HG03139 (cell line): ENCODE results near the gene OBSCN.
"Not testable (repeated sequence)": the region's sequence is repeated elsewhere in the genome, so short reads cannot be mapped to it uniquely, and the experiment has no call there.

Experiments used
- ATAC-seq: cut with Tn5 transposase; IDR thresholded peaks from one replicate; pipeline ENCODE4 v1.9.1; 2021; ENCODE audit not compliant: unreplicated experiment

Gene OBSCN

DNA sequence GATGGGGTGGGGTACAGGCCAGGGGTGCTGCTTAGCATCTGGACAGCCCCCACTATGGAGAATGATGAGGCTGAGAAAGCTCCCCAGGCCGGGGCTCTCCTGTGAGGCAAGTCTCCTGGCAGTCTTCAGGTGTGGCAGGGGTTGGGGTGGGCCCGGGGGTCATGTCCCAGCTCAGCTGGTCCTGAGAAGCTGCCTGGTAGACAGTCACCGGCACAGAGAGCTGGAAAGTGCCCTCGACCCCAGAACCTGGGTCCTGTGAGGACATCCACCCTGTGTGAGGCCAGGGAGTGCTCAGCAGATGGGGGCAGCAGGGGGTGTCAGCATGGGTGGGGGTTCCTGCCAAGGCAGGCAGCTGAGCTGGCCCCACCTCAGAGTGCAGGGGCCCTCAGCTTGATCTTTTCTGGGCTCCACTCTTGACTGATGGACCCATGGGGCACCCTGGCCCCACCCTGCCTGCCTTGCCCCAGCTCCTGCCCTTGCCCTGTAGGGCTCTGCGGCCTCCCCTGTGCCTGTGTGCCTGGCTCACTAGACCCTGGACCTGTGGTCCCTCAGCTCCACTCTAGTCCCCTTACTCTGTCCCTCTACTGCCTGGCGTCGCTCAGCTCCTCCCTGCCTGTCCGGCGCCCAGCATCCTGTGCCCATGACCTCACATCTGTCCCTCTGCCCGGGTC, 36.5 kb upstream of the OBSCN start:
- no peak for ATAC-seq

DNA sequence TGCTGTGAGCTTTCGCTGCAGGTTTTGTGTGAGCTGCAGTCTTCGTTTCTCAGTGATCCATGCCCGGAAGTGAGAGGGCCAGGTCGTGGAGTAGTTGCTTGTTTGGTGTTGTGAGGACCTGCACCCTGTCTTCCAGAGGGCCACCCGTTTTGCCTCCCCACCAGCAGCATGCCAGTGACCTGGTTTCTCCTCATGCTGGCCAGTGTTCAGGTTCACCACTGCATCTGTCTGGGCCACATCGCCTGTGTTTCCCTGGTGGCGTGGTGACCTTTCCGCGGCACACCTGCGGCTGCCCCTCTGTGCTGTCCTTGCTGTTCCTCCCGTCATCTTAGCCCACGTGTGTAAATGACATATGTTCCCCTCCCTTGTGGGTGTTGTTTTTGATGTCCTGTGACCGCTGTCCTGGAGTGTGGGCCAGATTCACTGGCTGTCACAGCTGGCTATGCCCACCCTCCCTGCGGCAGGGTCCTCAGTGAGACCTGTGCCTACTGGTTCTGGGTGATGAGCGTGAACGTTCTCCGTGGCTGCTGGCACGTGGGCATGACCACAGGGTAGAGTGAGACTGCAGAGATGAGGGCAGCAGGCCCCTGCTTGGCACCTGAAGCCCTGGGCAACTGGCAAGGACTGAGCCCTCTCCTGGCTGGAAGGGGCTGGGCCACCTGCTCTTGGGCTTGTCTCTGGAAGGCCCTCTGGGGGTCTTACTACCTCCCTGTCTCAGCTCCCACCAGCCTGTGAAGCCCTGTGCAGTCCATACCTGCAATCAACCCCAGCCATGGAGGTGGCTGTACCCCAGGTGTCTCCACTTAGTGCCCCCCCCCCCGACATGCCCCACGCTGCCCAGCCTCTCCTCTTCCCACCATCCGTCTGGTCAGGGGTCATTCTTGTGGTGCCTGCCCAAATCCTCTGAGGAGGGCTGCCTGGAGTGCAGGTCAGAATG, 35.0 kb upstream of the OBSCN start:
- ATAC-seq: no peak

DNA sequence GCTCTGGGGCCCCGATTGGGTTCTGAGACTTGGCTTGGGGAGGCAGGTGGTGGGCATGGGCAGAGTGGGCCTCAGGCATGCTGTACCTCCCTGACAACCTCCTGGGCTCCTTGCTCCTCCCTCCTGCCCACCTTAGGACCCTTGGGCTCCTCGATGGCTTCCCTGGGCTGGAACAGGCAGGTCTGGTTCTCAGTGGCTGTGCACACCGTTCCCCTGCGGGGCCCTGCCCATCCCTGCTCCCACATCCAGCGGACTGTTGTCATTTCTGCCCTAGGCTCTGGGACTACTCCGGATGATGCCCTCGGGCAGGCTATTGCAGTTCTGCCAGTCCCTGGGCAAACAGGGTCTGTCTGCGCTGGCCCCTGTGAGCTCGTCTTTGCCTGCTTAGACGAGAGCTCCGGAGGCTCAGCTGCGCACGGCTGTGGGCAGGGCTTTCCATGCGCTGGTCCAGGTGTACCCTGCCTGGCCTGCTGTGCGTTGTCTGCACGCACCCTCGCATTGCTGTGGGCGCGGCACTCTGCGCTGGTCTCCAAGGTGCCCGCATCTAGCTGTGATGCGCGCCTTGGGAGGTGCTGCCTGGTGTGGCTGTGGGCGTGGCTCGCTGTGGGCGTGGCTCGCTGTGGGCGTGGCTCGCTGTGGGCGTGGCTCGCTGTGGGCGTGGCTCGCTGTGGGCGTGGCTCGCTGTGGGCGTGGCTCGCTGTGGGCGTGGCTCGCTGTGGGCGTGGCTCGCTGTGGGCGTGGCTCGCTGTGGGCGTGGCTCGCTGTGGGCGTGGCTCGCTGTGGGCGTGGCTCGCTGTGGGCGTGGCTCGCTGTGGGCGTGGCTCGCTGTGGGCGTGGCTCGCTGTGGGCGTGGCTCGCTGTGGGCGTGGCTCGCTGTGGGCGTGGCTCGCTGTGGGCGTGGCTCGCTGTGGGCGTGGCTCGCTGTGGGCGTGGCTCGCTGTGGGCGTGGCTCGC, 34.0 kb upstream of the OBSCN start:
- not testable (repeated sequence) for ATAC-seq

DNA sequence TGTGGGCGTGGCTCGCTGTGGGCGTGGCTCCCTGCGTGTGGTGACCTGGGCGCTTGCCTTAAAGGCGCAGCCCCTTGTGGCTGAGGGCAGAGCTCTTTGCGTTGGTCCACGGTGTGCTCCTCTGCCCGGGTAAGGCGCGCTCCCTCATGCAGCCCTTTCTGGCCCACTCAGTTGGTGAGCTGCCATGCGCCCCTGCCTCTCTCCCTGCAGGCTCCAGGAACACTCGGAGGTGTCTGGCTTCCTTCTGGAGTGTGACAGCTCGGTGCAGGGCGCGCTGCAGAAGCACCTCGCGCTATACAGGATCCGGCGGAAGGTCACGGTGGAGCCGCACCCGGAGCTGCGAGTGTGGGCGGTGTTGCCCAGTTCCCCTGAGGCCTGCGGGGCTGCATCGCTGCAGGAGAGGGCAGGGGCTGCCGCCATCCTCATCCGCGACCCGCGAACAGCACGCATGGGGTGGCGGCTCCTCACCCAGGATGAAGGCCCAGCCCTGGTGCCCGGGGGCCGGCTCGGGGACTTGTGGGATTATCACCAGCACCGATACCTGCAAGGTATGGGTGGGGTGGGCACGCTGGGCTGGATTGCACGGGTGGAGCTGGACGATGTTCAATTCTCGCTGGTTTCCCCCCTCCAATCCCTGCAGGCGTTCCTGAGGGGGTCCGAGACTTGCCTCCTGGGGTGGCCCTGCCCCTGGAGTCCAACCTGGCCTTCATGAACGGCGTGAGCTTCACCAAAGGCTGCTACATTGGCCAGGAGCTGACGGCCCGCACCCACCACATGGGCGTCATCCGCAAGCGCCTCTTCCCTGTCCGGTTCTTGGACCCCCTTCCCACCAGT, 33.1 kb upstream of the OBSCN start:
- no peak for ATAC-seq

DNA sequence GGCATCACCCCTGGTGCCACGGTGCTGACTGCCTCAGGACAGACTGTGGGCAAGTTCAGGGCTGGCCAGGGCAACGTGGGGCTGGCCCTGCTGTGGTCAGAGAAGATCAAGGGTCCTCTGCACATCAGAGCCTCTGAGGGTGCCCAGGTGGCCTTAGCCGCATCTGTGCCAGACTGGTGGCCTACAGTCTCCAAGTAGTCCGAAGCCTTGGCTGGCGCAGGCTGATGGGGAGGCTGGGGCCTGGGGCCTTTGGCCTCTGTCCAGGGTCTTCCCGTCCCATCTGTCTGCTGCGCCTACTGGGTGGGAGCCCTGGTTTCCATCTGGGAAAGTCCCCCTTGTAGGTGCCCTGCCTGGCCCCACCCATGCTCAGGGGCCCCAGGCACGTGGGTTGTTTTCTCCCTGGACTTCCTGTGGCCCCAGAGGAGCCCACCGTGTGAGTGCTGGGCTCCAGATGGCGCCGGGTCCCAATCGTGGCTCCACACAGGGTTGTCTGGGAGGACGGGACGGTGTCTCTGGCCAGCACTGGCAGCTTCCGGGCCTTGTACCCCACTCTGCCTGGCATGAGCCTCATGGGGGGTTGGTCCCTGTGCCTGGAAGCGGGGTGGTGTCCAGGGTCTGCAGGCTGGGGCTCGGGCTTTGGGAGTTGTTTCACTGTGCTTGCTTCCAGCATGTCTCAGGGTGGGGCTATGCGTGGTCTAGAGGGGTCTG, 32.4 kb upstream of the OBSCN start:
- no peak for ATAC-seq

DNA sequence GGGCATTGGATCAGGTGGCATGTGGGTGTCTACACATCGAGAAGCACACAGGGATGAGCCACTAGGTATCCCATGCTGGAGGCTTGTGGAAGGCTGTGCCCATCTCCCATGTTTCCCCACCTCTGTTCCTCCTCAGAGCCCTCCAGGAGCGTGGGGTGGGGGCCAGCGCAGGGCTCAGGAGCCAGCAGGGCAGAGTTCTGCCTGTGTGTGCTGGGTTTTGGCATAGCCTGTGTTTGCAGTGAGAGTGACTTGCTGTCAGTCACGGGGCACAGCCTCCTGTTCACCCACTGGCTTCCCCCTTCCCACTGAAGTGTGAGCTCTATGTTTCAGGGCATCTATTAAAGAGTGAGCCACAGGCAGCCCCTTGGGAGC, 31.8 kb upstream of the OBSCN start:
- no peak for ATAC-seq

DNA sequence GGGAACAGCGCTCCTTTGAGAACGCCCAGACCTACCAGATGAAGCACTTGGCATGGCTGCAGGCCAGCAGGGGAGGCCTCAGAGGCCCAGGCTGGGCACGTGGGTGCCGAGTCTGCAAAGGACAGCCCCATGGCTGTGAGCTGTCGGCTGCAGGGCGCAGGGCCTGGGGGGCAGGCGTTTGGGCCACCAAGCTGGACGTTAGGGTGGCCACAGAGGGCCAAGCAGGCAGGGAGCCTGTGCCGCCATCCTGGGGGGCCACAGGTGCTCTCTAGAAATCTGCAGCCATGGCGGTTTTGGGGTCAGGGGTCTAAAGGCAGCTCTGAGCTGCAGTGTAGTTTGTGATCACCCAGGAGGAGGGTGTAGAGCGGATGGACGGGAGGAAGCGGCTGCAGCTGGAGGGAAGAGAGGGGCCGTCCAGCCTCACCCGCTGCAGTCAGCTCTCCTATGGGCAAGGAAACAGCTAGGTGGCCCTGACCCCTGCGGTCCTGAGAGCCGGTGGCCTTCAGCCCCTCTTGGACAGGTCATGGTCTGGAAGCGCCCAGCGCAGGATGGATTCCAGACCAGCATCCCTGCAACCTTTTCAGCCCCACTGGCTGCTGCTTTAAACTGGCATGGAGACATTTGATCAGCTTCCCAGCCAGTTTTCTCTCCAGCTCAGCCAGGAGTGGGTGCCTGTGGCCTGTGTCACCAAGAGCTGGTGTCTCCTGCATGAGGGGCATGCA, 31.2 kb upstream of the OBSCN start:
- ATAC-seq: no peak

DNA sequence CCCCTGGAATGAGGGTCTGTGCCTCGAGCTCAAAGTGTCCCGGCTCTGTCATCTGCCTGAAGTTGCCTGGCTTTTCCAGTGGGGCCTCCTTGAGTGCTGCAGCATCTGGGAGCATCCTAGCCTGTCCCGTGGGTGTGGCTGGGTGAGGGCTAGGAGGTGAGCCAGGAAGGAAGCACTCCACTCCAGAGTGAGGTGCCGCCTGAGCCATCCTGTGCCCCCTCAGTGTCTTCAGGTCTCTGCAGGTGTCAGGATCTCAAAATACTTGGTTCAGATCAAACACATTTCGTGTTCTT, 30.7 kb upstream of the OBSCN start:
- no peak for ATAC-seq

DNA sequence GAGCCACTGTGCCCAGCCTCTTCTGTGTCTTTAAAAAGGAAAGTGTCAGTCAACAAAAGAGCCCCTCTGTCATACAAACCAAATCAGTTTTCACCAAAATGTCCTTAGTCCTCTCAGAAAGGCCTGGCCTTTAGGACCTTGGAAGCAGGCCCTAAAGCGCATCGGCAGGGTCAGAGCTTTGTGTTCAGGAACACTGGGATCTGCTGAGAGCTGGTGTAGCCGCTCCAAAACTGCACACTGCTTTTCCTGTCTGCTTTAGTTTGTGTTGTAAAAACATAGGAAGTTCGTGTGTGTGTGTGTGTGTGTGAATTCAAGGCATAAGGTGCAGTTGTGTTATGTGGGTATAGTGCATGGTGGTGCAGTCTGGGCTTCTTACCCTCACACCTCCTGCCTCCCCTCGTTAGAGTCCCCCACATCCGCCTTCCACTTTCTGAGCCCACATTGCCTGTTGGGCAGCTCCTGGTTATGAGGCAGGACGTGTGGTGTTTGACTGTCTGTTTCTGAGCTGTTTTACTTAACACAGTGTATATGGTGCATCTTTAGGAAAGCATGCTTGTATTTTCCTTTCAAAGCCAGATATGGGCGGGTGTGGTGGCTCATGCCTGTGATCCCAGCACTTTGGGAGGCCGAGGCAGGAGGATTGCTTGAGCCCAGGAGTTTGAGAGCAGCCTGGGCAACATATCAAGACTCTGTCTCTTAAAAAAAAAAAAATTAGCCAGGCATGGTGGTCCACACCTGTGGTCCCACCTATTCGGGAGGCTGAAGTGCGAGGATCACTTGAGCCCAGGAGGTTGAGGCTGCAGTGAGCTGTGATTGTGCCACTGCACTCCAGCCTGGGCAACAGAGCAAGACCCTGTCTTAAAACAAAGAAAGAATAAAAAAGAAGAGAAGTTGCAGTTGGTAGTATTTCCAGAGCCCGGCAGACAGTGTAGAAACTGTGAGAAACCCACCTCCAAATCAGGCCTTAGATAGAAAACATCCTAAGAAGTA, 29.8 kb upstream of the OBSCN start:
- ATAC-seq: no peak

DNA sequence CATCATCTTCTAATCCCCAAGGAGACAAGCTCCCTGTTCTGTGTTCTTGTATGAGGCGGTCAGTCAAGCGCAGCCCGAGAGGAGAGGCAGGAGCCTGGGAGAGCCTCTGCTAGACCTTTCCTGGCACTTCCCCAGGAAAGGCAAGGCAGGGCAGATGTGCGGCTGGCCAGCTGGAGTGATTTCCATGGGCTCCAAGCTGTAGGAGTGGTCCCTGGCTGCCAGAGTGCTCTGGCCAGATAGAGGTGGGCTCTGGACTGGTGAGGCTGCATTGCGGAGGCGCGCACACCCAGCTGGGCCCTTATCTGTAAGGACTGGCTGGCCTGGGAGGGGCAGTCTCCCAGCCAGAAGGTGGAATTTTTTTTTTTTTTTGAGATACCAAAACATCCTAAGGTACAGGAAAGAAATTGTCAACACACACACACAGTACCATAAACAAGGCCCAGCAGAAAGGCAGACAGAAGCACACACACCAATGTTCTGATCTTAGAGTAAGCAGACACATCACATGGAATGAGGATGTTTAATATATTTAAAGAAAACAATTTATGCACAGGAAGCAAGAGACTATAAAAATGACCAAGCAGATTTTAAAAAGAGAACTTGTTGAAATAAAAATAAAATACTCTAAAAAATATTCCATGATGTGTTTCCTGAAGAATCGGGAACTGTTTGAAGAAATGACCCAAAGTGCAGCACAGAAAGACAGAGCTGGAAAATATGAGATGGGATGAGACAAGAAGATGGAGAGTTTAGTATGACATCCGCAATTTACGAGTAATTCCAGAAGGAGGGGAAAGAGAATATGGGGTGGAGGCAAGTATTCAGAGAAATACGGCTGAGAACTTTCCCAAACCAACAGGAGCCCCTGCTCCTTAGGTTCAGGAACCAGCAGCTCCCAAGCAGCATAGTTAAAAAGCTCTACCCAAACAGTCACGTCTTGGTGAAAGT, 28.8 kb upstream of the OBSCN start:
- no peak for ATAC-seq

DNA sequence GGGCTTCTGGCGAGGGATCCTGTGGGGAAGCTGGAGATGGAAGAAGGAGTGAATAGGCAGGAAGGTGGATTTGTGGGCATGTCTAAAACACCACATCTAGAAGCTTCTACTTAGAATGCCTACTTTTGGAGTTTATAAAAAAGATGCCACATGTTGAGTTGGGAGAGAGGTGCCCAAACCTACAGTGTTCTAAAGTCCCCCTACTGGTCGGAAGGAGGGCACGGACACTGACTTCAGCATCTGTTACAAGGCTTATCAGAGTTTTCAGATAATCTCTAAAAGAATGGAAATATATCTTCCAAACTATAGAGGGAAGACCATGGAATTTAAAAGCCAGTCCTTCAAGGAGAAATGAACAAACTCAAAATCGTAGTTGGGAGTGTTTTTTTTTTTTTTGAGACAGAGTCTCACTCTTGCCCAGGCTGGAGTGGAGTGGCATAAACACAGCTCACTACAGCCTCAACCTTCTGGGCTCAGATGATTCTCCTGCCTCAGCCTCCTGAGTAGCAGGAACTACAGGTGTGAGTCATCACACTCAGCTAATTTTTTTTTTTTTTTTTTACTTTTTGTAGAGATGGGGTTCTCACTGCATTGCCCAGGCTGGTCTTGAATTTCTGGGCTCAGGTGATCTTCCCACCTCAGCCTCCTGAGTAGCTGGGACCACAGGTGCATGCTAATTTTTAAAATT, 27.4 kb upstream of the OBSCN start:
- no peak for ATAC-seq

DNA sequence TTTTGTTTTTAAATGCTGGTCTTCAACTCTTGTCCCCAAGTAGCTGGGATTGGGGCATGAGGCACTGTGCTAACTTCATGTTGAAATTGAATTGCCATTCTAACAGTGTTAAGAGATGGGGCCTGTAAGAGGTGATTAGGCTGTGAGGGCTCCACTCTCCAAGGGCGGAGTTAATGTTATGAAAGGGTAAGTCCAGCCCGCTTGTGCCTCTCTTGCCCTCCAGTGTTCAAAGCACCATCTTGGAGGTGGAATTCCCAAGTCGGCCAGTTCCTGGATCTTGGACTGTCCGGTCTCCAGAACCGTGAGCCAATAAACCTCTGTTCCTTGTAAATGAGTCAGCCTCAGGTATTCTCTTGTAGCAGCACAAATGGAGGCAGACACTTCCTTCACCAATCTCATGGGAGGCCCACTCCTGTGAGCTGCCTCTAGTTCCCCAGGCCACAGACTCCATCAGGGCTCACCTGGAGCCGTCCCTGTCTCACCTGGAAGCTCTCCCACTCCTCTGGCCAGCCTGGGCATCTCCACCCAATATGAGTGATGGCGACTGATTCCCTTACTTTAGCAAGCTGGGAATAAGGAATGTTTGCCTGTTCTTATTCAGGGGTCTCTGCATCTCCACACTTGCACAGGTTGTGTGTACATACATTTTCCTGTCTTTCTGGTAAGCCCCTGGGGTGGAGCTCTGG, 26.7 kb upstream of the OBSCN start:
- no peak for ATAC-seq

DNA sequence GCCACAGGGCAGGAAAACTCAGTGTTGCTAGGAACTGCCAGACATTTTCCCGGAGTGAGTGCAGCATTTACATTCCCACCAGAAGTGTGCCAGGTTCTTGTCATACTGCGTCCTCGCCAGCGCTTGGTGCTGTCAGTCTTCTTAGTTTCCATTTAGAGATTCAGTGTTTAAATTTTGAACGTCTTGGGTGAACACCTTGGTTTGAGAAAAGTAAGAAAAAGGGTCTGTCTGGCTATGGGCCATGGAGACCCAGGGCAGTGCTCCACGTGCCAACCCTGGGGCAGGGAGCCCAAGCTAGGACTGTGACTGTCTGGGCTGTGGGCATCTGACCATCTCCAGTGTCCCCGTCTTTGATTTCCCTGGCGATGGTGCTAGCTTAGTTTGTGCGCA, 26.2 kb upstream of the OBSCN start:
- no peak for ATAC-seq

DNA sequence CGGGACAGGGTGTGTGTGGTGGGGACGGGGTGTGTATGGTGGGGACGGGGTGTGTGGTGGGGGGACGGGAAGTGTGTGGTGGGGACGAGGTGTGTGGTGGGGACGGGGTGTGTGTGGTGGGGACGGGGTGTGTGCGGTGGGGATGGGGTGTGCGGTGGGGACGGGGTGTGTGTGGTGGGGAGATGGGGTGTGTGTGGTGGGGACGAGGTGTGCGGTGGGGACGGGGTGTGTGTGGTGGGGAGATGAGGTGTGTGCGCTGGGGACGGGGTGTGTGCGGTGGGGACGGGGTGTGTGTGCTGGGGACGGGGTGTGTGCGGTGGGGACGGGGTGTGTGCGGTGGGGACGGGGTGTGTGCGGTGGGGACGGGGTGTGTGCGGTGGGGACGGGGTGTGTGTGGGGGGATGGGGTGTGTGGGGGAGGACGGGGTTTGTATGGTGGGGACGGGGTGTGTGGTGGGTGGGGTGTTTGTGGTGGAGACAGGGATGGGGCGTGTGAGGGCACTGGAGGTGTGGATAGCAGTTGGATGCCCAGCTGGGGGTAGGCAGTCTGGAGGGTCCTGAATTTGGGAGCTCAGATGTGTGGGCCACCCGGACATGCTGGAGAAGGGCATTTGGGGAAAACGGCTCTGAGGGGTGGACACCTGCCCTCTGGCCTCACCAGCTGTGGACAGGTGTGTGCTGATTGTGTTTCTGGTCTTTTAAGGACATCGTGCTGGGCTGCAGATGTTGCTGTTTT, 25.4 kb upstream of the OBSCN start:
- no peak for ATAC-seq

DNA sequence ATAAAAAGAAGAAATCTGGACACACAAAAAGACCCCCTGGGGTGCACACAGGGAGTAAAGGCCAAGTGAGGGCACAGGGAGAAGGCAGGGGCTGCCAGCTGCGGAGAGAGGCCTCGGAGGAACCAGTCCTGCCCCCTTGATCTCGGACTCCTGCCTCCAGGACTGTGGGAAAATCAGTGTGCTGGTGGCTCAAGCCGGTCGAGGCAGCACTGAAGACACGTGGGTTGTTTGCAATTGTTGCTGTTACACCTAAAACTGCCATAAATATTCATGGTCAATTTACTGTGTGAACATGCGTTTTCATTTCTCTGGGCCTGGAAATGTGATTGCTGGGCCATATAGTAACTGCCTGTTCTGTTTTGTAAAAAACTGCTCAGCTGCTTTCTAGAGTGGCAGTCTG, 23.7 kb upstream of the OBSCN start:
- ATAC-seq: no peak
